Measurements from ENCODE around the gene CD2AP. TPM values are rescaled to one million over a fixed set of nuclear protein-coding genes. Genes with fewer than 3 reads are reported as not detected.

CD2AP gene
- total and polyA plus RNA-seq, 2 experiments from 2014 or later, result 9.8 to 19.2 TPM

- peak in 1 of 2 donors; percentile 18 for DNase-seq (ENCODE audit: low read depth in 1 of 2, low spot score in 1 of 2)
- no peak for TF ChIP-seq CTCF (IDR thresholded peaks at IDR 0.05; ENCODE audit: low read depth, low read length)
- Histone ChIP-seq H3K27me3 (no peaks in the 10 kb centered on the region), H3K4me1 (ENCODE audit: low read depth) (no peaks in the 10 kb centered on the region), H3K27ac (no peak overlapping the region), H3K9me3 (ENCODE audit: low read depth) (no peaks in the 10 kb centered on the region), H3K36me3 (no peaks in the 10 kb centered on the region), H3K4me3 (no peak overlapping the region)
These were observed 46.7 kb downstream of the CD2AP start for GRCh38 chr6:47524136-47524845.

DNA sequence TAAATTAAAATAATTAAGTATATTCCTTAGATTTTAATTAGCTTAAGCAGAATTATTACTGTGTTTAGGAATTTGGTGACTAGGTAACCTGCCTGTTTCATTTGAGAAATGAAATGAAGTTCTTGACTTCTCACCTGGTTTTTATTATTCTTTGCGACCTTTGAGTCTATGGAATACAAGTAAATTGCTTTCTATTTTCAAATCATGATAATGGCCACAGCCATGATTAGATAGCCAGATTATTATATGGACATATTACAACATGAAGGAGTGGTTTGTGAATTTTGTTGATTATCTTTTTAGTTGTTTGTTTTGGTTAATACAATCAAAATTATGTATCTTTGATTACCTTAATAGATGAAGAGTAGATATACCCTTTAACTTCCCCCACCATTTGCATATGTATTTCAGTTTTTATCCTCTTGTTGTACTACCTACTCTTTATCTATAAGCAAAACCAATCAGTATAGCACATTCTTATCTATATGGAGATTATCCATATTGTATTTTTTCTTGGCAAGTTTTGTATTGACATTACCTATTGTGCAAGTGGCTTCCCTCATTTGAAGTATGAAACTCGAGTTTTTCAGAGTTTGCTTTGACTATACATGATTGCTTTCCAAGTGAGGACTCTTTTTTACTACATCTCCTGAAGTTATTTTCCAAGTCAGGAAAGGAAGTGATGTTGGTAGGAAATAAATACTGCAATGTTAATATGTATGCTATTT is 47.9 kb downstream of the CD2AP start:
- no peaks in the 10 kb centered on the region for H3K27me3 ChIP-seq
- DNase-seq (ENCODE audit: low read depth in 1 of 2, low spot score in 1 of 2), result no peak
- no peaks in the 10 kb centered on the region for H3K4me1 ChIP-seq (ENCODE audit: low read depth)
- H3K9me3 ChIP-seq (ENCODE audit: low read depth), result no peaks in the 10 kb centered on the region
- no peak overlapping the region for H3K27ac ChIP-seq
- no peaks in the 10 kb centered on the region for H3K36me3 ChIP-seq
- no peak overlapping the region for H3K4me3 ChIP-seq
- TF ChIP-seq CTCF (IDR thresholded peaks at IDR 0.05; ENCODE audit: low read depth, low read length), result no peak

- TF ChIP-seq CTCF (IDR thresholded peaks at IDR 0.05; ENCODE audit: low read depth, low read length), result no peak
- Histone ChIP-seq H3K4me1 (ENCODE audit: low read depth) (no peaks in the 10 kb centered on the region), H3K9me3 (ENCODE audit: low read depth) (no peaks in the 10 kb centered on the region), H3K36me3 (no peaks in the 10 kb centered on the region), H3K27ac (no peak overlapping the region), H3K4me3 (no peak overlapping the region), H3K27me3 (no peaks in the 10 kb centered on the region)
- no peak for DNase-seq (ENCODE audit: low read depth in 1 of 2, low spot score in 1 of 2)
These were observed 49.7 kb downstream of the CD2AP start for GRCh38 chr6:47527274-47527673.

GRCh38 chr6:47529734-47530133 is 52.1 kb downstream of the CD2AP start:
- peak in 1 of 2 donors; percentile 1 for DNase-seq (ENCODE audit: low read depth in 1 of 2, low spot score in 1 of 2)
- Histone ChIP-seq H3K9me3 (ENCODE audit: low read depth) (no peaks in the 10 kb centered on the region), H3K4me3 (no peak overlapping the region), H3K27me3 (no peaks in the 10 kb centered on the region), H3K27ac (no peak overlapping the region), H3K4me1 (ENCODE audit: low read depth) (no peaks in the 10 kb centered on the region), H3K36me3 (no peaks in the 10 kb centered on the region)
- no peak for TF ChIP-seq CTCF (IDR thresholded peaks at IDR 0.05; ENCODE audit: low read depth, low read length)

DNA sequence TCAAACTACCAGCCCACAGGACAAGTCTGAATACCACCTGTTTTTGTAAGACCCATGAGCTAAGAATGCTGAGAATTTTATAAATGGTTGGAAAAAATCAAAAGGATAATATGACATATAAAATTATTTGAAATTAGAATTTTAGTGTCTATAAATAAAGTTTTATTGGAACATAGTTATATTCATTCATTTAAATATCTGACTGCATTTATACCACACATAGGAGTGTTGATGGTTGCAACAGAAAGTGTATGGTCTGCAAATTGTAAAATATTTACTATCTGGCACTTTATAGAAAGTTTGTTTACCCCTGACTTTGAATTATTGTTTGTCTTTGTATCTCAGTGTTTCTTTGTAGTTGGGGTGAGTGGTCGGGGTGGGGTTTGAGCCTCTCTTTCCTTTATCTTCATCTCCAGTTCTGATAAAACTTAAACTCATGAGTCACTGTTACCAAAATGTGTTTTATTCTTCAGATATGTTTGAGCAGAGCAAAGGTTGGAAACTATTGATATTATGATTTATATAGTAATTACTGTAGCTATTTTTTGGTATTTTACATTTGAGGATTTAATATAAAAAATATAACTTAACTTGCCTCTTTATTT is 55.5 kb downstream of the CD2AP start:
- H3K27me3 ChIP-seq, result no peaks in the 10 kb centered on the region
- peaks cover 5% of the 10 kb centered on the region for H3K4me1 ChIP-seq (ENCODE audit: low read depth)
- no peak for DNase-seq (ENCODE audit: low read depth in 1 of 2, low spot score in 1 of 2)
- no peak overlapping the region for H3K4me3 ChIP-seq
- no peaks in the 10 kb centered on the region for H3K36me3 ChIP-seq
- no peak for TF ChIP-seq CTCF (IDR thresholded peaks at IDR 0.05; ENCODE audit: low read depth, low read length)
- H3K27ac ChIP-seq, result no peak overlapping the region
- H3K9me3 ChIP-seq (ENCODE audit: low read depth), result no peaks in the 10 kb centered on the region

All from cardiac muscle cell (in vitro differentiated cells and primary cell).